ENCODE results near the gene ANLN.

The ANLN gene

GRCh38 chr7:36407636-36408550 is 18.2 kb downstream of the ANLN start:
- Histone ChIP-seq H3K36me3 (ENCODE audit: low read depth) (peaks cover 100% of the 10 kb centered on the region), H3K4me1 (ENCODE audit: insufficient read depth, poor library complexity, severe bottlenecking) (peaks cover 18% of the 10 kb centered on the region), H3K4me3 (ENCODE audit: severe bottlenecking) (no peak overlapping the region), H3K27me3 (ENCODE audit: insufficient read depth, poor library complexity, severe bottlenecking) (no peaks in the 10 kb centered on the region), H3K9me3 (ENCODE audit: severe bottlenecking) (no peaks in the 10 kb centered on the region), H3K27ac (ENCODE audit: poor library complexity, severe bottlenecking) (no peak overlapping the region)
- TF ChIP-seq CTCF (IDR thresholded peaks at IDR 0.05; ENCODE audit: poor library complexity, severe bottlenecking), result no peak
- no peak for ATAC-seq (ENCODE audit: low read depth)
- no peak for DNase-seq (ENCODE audit: low spot score)

- Histone ChIP-seq H3K4me1 (ENCODE audit: insufficient read depth, poor library complexity, severe bottlenecking) (peaks cover 18% of the 10 kb centered on the region), H3K4me3 (ENCODE audit: severe bottlenecking) (no peak overlapping the region), H3K9me3 (ENCODE audit: severe bottlenecking) (no peaks in the 10 kb centered on the region), H3K27me3 (ENCODE audit: insufficient read depth, poor library complexity, severe bottlenecking) (no peaks in the 10 kb centered on the region), H3K36me3 (ENCODE audit: low read depth) (peaks cover 100% of the 10 kb centered on the region), H3K27ac (ENCODE audit: poor library complexity, severe bottlenecking) (no peak overlapping the region)
- DNase-seq (ENCODE audit: low spot score) (no peak), ATAC-seq (ENCODE audit: low read depth) (no peak; the same call in 2 of the 3 replicates)
- TF ChIP-seq CTCF (IDR thresholded peaks at IDR 0.05; ENCODE audit: poor library complexity, severe bottlenecking), result no peak
Observed at GRCh38 chr7:36408589-36408988, 18.9 kb downstream of the ANLN start.

DNA sequence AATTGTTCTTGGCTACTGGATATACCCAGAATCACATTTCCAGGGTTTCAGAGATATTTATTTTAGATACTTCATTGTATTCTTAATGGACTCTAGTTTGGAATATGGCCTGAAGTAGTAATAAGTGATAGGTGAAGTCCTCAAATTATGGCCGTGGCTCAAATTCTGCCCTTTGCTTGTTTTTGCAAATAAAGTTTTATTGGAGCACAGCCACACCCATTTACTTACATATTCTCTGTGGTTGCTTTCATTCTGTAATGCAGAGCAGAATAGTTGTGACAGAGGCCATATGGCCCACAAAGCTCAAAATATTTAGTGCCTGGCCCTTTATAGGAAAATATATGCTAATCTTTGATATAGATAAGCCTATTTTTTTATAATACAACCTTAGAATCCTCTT is 19.5 kb downstream of the ANLN start:
- Histone ChIP-seq H3K4me1 (ENCODE audit: insufficient read depth, poor library complexity, severe bottlenecking) (peaks cover 18% of the 10 kb centered on the region), H3K4me3 (ENCODE audit: severe bottlenecking) (no peak overlapping the region), H3K27me3 (ENCODE audit: insufficient read depth, poor library complexity, severe bottlenecking) (no peaks in the 10 kb centered on the region), H3K9me3 (ENCODE audit: severe bottlenecking) (no peaks in the 10 kb centered on the region), H3K36me3 (ENCODE audit: low read depth) (peaks cover 100% of the 10 kb centered on the region), H3K27ac (ENCODE audit: poor library complexity, severe bottlenecking) (no peak overlapping the region)
- no peak for TF ChIP-seq CTCF (IDR thresholded peaks at IDR 0.05; ENCODE audit: poor library complexity, severe bottlenecking)
- ATAC-seq (ENCODE audit: low read depth) (no peak), DNase-seq (ENCODE audit: low spot score) (no peak)

DNA sequence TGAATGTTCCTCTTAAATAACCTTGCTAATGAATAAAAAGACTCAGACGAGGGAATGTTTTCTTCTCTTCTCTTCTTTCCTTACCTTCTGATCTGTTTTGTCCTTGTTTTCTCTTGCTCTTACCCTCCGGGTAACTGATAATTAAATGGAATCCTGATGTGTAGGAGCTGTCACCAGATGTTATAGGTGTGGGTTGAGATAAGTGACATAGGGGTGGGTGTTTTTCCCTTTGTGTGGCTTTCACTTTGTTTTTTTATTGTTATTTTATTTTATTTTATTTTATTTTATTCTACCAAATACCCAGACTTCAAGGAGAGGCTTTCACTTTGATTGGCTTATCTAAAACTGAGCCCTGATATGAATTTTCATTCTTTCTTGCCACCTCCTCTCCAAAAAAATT is 25.5 kb downstream of the ANLN start:
- Histone ChIP-seq H3K36me3 (ENCODE audit: low read depth) (peaks cover 98% of the 10 kb centered on the region), H3K9me3 (ENCODE audit: severe bottlenecking) (no peaks in the 10 kb centered on the region), H3K27me3 (ENCODE audit: insufficient read depth, poor library complexity, severe bottlenecking) (no peaks in the 10 kb centered on the region), H3K4me1 (ENCODE audit: insufficient read depth, poor library complexity, severe bottlenecking) (no peaks in the 10 kb centered on the region), H3K4me3 (ENCODE audit: severe bottlenecking) (no peak overlapping the region), H3K27ac (ENCODE audit: poor library complexity, severe bottlenecking) (no peak overlapping the region)
- no peak for ATAC-seq (ENCODE audit: low read depth)
- DNase-seq (ENCODE audit: low spot score), result no peak
- no peak for TF ChIP-seq CTCF (IDR thresholded peaks at IDR 0.05; ENCODE audit: poor library complexity, severe bottlenecking)

- Histone ChIP-seq H3K27ac (ENCODE audit: poor library complexity, severe bottlenecking) (no peak overlapping the region), H3K9me3 (ENCODE audit: severe bottlenecking) (peaks cover under 1% of the 10 kb centered on the region), H3K27me3 (ENCODE audit: insufficient read depth, poor library complexity, severe bottlenecking) (no peaks in the 10 kb centered on the region), H3K4me3 (ENCODE audit: severe bottlenecking) (no peak overlapping the region), H3K4me1 (ENCODE audit: insufficient read depth, poor library complexity, severe bottlenecking) (no peaks in the 10 kb centered on the region), H3K36me3 (ENCODE audit: low read depth) (peaks cover 98% of the 10 kb centered on the region)
- TF ChIP-seq CTCF (IDR thresholded peaks at IDR 0.05; ENCODE audit: poor library complexity, severe bottlenecking), result no peak
- ATAC-seq (ENCODE audit: low read depth) (no peak), DNase-seq (ENCODE audit: low spot score) (no peak)
Observed at GRCh38 chr7:36416251-36416650, 26.6 kb downstream of the ANLN start.

Measured in RWPE2 (cell line).